HepG2 (cell line): ENCODE results near the gene MIEF1. TPM values are rescaled to one million over a fixed set of nuclear protein-coding genes. Genes with fewer than 3 reads are reported as not detected.

Experiments used
- ATAC-seq: fragments of 200-7000 bp; cut with Tn5 transposase; 3 replicates; pipeline ENCODE4 v1.9.1; 2020; ENCODE audit warnings: mild to moderate bottlenecking, moderate library complexity
- BruUV-seq: library from RNA; stranded (reverse); fragments of 400-500 nt; replicated peaks from 2 replicates; lab custom pipeline; 2021; lab: Mats Ljungman, UMichigan
- CTCF ChIA-PET: fragments of 300-600 bp; formaldehyde crosslinking; extraction: SDS; loops from one replicate; lab custom pipeline; 2021; ENCODE audit warnings: low total read pairs, inconsistent platforms, low intra/inter-chr PET ratio; lab: Yijun Ruan, JAX
- POLR2A ChIA-PET: fragments of 350-600 bp; sonication (Branson Sonifier 250); formaldehyde crosslinking; loops from one replicate; lab custom pipeline; 2020; ENCODE audit warnings: antibody characterized with exemption, inconsistent platforms; lab: Yijun Ruan, JAX
- DNase-seq: peaks from one replicate; pipeline ENCODE4 v3.0.0-alpha.2; 2015; ENCODE audit warnings: low spot score
- FAIRE-seq: peaks from 3 replicates; lab custom pipeline; 2011; peaks lifted over from hg19 to GRCh38; lab: Jason Lieb, UNC
- H2AFZ ChIP-seq: one replicate; pipeline ENCODE4 v1.6.1; 2011; ENCODE audit warnings: low read length, inconsistent platforms
- H3K27ac ChIP-seq: fragments of 300-600 bp; 3 replicates; pipeline ENCODE4 v1.8.0; 2011; ENCODE audit warnings: mixed run types, mild to moderate bottlenecking, mixed read lengths, low read length, inconsistent platforms; ENCODE audit not compliant: insufficient read depth; ENCODE audit errors: extremely low read length
- H3K27me3 ChIP-seq, 2 experiments: fragments of 200-600 bp in 1 of 2; 2 replicates in 1 of 2; 3 replicates in 1 of 2; pipeline versions ENCODE4 v1.6.0 to v1.8.0; 2011; ENCODE audit warnings: low read length in 2 of 2, mild to moderate bottlenecking in 2 of 2, moderate library complexity in 2 of 2, inconsistent platforms in 1 of 2; ENCODE audit not compliant: insufficient read depth in 2 of 2, control insufficient read depth in 1 of 2
- H3K36me3 ChIP-seq, 2 experiments: fragments of 200-600 bp in 1 of 2; replicated peaks in 1 of 2; 2 replicates in 1 of 2; 3 replicates in 1 of 2; pipeline versions ENCODE4 v1.5.1 to v1.8.0; 2011; ENCODE audit warnings: low read length in 2 of 2, inconsistent platforms in 1 of 2; ENCODE audit not compliant: insufficient read depth in 2 of 2, control insufficient read depth in 1 of 2
- H3K4me1 ChIP-seq: 2 replicates; pipeline ENCODE4 v1.5.1; 2012; ENCODE audit warnings: low read length, inconsistent platforms; ENCODE audit not compliant: insufficient read depth
- H3K4me2 ChIP-seq: 2 replicates; pipeline ENCODE4 v1.6.0; 2011; ENCODE audit warnings: low read depth, low read length, inconsistent platforms
- H3K4me3 ChIP-seq, 3 experiments: fragments of 200-600 bp in 1 of 3; sonication (generic), shearing (Covaris generic) in 1 of 3; replicated peaks in 1 of 3; 2 replicates each; pipeline ENCODE4 v1.5.1; 2011 to 2016; ENCODE audit warnings: low read length in 3 of 3, inconsistent platforms in 2 of 3, low read depth in 2 of 3, mild to moderate bottlenecking in 2 of 3, control low read depth in 1 of 3, mixed read lengths in 1 of 3; ENCODE audit not compliant: insufficient read depth in 1 of 3
- H3K79me2 ChIP-seq: one replicate; pipeline ENCODE4 v1.6.1; 2011; ENCODE audit warnings: low read length, inconsistent platforms; ENCODE audit not compliant: insufficient read depth
- H3K9ac ChIP-seq: 2 replicates; pipeline ENCODE4 v1.6.0; 2011; ENCODE audit warnings: mild to moderate bottlenecking, low read depth, low read length, inconsistent platforms; ENCODE audit not compliant: insufficient read depth
- H3K9me3 ChIP-seq: 2 replicates; pipeline ENCODE4 v1.5.1; 2012; ENCODE audit warnings: mild to moderate bottlenecking, low read length
- H4K20me1 ChIP-seq: 2 replicates; pipeline ENCODE4 v1.6.0; 2011; ENCODE audit warnings: inconsistent platforms, mild to moderate bottlenecking, low read length, moderate library complexity; ENCODE audit not compliant: insufficient read depth
- BRCA1 ChIP-seq: sonication (generic); formaldehyde crosslinking; IDR thresholded peaks from 2 replicates; pipeline ENCODE4 v1.4.0; 2020; ENCODE audit warnings: missing genetic modification reagents
- CEBPZ ChIP-seq: IDR thresholded peaks from 2 replicates; pipeline ENCODE4 v1.6.1; 2012; ENCODE audit warnings: low read length, improper control_type of control experiment
- HOXA5 ChIP-seq: sonication (generic); formaldehyde crosslinking; IDR thresholded peaks from 2 replicates; pipeline ENCODE4 v1.4.0; 2020; ENCODE audit warnings: missing genetic modification reagents
- KDM5B ChIP-seq: sonication (generic); formaldehyde crosslinking; IDR thresholded peaks from 2 replicates; pipeline ENCODE4 v1.4.0; 2020; ENCODE audit warnings: missing genetic modification reagents, mild to moderate bottlenecking, borderline replicate concordance
- MTF2 ChIP-seq: sonication (generic); formaldehyde crosslinking; IDR thresholded peaks from 2 replicates; pipeline ENCODE4 v1.5.0; 2020; ENCODE audit warnings: missing genetic modification reagents, borderline replicate concordance
- NFRKB ChIP-seq: fragments of 450-650 bp; IDR thresholded peaks from 2 replicates; pipeline ENCODE4 v1.6.1; 2017
- NR2C2 ChIP-seq: sonication (generic); formaldehyde crosslinking; IDR thresholded peaks from 2 replicates; pipeline ENCODE4 v1.4.0; 2020; ENCODE audit warnings: missing genetic modification reagents, mild to moderate bottlenecking, moderate library complexity, borderline replicate concordance
- NR3C1 ChIP-seq: sonication (generic); formaldehyde crosslinking; IDR thresholded peaks from 2 replicates; pipeline ENCODE4 v1.4.0; 2020; ENCODE audit warnings: missing genetic modification reagents
- POLR2AphosphoS2 ChIP-seq: IDR thresholded peaks from 2 replicates; pipeline ENCODE4 v1.6.1; 2011; ENCODE audit warnings: low read depth, low read length, improper control_type of control experiment
- RARG ChIP-seq: sonication (generic); formaldehyde crosslinking; IDR thresholded peaks from 2 replicates; pipeline ENCODE4 v1.4.0; 2020; ENCODE audit warnings: low read depth, mild to moderate bottlenecking, missing genetic modification reagents
- RELA ChIP-seq: sonication (generic); formaldehyde crosslinking; IDR thresholded peaks from 2 replicates; pipeline ENCODE4 v1.4.0; 2020; ENCODE audit warnings: missing genetic modification reagents
- ZKSCAN8 ChIP-seq: IDR thresholded peaks from 2 replicates; pipeline ENCODE4 v1.6.1; 2016; ENCODE audit warnings: borderline replicate concordance, missing genetic modification reagents, missing compliant biosample characterization
- ZMYM2 ChIP-seq: sonication (generic); formaldehyde crosslinking; IDR thresholded peaks from 2 replicates; pipeline ENCODE4 v1.8.0; 2022; ENCODE audit warnings: mild to moderate bottlenecking, missing genetic modification reagents
- ZNF12 ChIP-seq: sonication (generic); formaldehyde crosslinking; IDR thresholded peaks from 2 replicates; pipeline ENCODE4 v1.5.0; 2020; ENCODE audit warnings: missing genetic modification reagents
- ZNF614 ChIP-seq: IDR thresholded peaks from 2 replicates; pipeline ENCODE4 v1.6.1; 2018; ENCODE audit warnings: missing biosample characterization, missing genetic modification reagents, inconsistent platforms, borderline replicate concordance
- WGBS: methylation state at CpG from one replicate; pipeline ENCODE4 v1.1.6; 2017; ENCODE audit warnings: low lambda C conversion rate; 5-methylcytosine and 5-hydroxymethylcytosine counted together
- in situ Hi-C: cut with HindIII; loops from 2 replicates; pipeline ENCODE4 v1.10.0; 2017; ENCODE audit warnings: low pct_unique_long_range_greater_than_20kb; ENCODE audit not compliant: extremely low pct_ligation_motif_present
- intact Hi-C: fragments of 100-400 bp; cut with micrococcal nuclease; formaldehyde crosslinking; loops from one replicate; pipeline ENCODE4 v1.10.0; 2022; ENCODE audit not compliant: unreplicated experiment
- polyA plus RNA-seq, 8 experiments: library from polyadenylated mRNA; depleted of rRNA in 3 of 8; stranded (reverse) in 7 of 8; unstranded in 1 of 8; fragments of >200 nt; fragmentation: Illumina TruSeq in 4 of 8; extraction: Trizol in 4 of 8; gene quantifications; 2 replicates each; pipeline versions ENCODE4 v1.2.1 to v1.2.3, GENCODE V29; 2011 to 2016; ENCODE audit warnings: low read depth in 4 of 8, missing spikeins in 1 of 8, mixed read lengths in 1 of 8; ENCODE audit not compliant: insufficient read depth in 1 of 8
- total RNA-seq, 5 experiments: library from RNA; depleted of rRNA; stranded (reverse); fragments of >200 nt; fragmentation: Illumina TruSeq; extraction: Trizol; gene quantifications; 2 replicates each; pipeline ENCODE4 v1.2.3, GENCODE V29; 2016; ENCODE audit warnings: low read depth in 1 of 5

MIEF1 gene
- total and polyA plus RNA-seq, 2 of the 13 experiments (the other 11 are each of a cell fraction or from before 2014, with no cell fraction given): 21.7 to 34.8 TPM

- BruUV-seq: no TSS peak
- no peak overlapping the region for H2AFZ ChIP-seq
- peaks cover 0 to 14% of the 10 kb centered on the region in 2 experiments; a peak in 4 of 5 replicates for H3K36me3 ChIP-seq
- POLR2A ChIA-PET: interaction anchor here (1.5 to 9.1 kb wide), 3 partner anchors 10 to 27 kb away, joined by 3 to 167 read pairs (median 118); partner anchors contain the start of genes ATF4 and RPS19BP1
- 89% methylated on average over 6 of the region's 6 CpGs for WGBS
- no peaks in the 10 kb centered on the region for H3K9me3 ChIP-seq
- H3K4me2 ChIP-seq: no peak overlapping the region
- H3K4me1 ChIP-seq: peaks cover 76% of the 10 kb centered on the region
- DNase-seq (no peak), ATAC-seq (no peak)
- H3K79me2 ChIP-seq: peaks cover 25% of the 10 kb centered on the region
- H3K27me3 ChIP-seq: no peaks in the 10 kb centered on the region
- TF ChIP-seq ZNF614 (no peak), POLR2AphosphoS2 (no peak), RARG (CRISPR knock-in tag) (no peak), HOXA5 (no peak), MTF2 (no peak), NR2C2 (CRISPR knock-in tag) (no peak), NR3C1 (CRISPR knock-in tag) (no peak), CEBPZ (no peak), ZKSCAN8 (CRISPR knock-in tag) (no peak), BRCA1 (CRISPR knock-in tag) (no peak), NFRKB (no peak), ZMYM2 (CRISPR knock-in tag) (no peak), KDM5B (CRISPR knock-in tag) (no peak), ZNF12 (CRISPR knock-in tag) (no peak), RELA (no peak)
- TF ChIP-seq, all 625 proteins: peak for 0
- CTCF ChIA-PET: no interaction called here
- no peak overlapping the region for H3K27ac ChIP-seq
- in situ Hi-C loops (no loop called here), intact Hi-C loops (no loop called here)
- H3K4me3 ChIP-seq: no peak overlapping the region
- no peak for FAIRE-seq
- peaks cover 6% of the 10 kb centered on the region; the same call in 1 of the 2 replicates for H4K20me1 ChIP-seq
- H3K9ac ChIP-seq: no peak overlapping the region
Measured at GRCh38 chr22:39500101-39500500, 2.0 kb upstream of the MIEF1 start.
